Superior temporal gyrus (tissue), 1 donor: ENCODE measurements around the gene RNF152.
"Not testable (repeated sequence)": the region's sequence is repeated elsewhere in the genome, so short reads cannot be mapped to it uniquely, and the experiment has no call there.

ENCODE experiments used
- DNase-seq: peaks from one replicate; pipeline ENCODE4 v3.0.0-alpha.2; 2016; ENCODE audit errors: extremely low spot score

Gene RNF152

DNA sequence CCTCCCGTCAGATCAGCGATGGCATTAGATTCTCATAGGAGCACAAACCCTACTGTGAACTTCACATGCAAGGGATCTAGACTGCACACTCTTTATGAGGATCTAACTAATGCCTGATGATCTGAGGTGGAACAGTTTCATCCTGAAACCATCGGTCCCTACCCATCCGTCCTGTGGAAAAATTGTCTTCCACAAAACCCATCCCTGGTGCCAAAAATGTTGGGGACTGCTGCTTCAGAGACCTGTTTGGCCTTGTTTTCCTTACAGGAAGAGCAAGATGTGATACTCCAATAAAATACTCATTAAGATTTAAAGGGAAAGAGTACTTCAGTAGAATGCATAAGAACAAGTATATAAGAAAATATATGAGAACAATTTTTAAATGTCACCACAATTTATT lies 71.1 kb downstream of the RNF152 start:
- no peak for DNase-seq

DNA sequence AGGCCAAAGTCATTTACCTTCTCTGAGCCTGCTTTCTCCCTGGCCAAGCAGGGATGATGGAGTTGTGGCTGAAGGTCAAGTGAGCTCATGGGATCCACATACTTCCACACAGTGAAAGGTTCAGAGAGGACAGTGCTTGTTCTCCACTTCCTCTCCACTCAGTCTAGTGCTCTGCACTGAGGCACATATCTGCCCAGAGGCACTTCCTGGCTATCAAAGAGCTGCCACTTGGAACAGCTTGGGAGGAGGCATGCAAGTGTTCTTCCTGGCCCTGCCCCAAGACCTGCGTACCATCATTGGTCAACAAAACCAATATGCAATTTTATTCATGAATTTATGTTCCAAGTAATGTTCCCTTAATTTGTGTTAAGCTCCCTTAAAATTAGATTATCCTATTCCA lies 71.9 kb downstream of the RNF152 start:
- DNase-seq = no peak

GRCh38 chr18:61817086-61817485 lies 75.7 kb downstream of the RNF152 start:
- DNase-seq = no peak

- DNase-seq = no peak
Observed at GRCh38 chr18:61815885-61816470, 76.8 kb downstream of the RNF152 start.

DNA sequence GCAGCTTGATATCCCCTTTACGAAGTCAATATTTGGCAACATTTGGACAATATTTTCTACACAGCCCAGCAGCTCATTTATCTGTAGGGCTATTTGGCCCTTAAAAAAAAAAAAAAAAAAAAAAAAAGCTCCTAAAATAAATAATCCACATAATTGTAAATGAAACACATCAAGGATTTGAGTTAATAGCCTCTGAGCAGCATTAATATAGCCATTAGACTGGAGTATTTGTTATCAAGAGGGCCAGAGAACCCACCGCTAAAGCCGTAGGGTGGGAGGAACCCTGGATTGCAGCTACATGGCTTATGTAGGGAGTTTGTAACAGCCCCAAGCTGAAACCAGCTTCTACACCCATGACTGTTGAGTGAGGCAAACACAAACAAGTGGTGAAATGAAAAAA lies 84.5 kb downstream of the RNF152 start:
- no peak for DNase-seq

DNA sequence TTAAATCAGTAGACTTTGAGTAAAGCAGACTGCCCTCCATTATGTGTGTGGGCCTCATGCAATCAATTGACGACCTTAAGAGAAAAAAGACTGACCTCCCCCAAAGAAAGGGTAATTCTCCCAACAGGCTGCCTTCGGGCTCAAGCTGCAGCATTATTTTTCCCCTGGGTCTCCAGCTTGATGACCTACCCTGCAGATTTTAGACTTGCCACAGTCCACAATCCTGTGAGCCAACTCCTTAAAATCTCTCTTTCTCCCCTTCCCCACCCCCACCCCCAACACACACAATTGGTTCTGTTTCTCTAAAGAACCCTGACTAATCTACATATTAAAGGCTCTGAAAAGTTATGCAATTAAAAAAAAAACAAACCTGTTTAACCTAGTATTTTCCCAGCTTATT lies 89.4 kb downstream of the RNF152 start:
- no peak for DNase-seq

DNA sequence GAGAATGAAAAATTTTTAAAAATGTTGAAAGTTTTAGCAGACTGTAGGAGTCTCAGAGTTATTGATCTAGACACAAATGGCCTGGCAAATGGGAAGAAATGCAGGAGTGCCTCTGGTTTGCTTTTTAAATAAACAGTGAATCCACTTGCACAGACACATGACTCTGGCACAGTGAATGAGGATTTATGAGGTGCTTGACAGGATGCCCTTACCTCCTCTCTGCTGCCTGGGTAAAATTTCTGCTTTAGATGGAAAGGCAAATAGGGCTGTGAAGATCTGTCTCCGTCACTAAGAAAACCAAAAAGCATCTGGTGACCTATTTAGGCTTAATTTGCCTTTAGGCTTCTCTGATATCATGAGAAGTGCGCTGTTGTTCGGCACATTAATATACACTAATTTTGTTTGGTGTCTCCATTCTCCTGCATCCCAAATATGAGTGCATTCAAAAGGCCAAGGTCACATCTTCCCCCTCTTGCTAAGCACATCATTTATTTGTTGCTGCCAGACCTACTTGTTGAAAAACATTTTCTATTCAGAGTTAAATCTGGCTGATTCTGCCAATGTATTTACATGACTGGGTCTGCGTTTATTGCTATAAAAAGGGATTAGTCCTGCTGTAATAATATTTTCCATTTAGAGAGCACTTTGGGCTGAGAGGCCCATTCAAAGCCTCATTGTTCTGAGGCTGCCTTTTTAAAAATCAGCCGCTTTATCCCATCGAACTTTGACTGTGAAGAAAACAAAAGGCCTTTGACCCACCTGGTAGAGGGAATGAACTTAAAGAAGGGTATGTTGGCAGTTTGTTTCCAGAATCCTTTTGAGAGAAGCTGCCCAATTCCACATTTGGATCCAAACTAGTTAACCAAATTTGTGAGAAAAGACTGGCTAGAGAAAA lies 94.9 kb downstream of the RNF152 start:
- no peak for DNase-seq

DNA sequence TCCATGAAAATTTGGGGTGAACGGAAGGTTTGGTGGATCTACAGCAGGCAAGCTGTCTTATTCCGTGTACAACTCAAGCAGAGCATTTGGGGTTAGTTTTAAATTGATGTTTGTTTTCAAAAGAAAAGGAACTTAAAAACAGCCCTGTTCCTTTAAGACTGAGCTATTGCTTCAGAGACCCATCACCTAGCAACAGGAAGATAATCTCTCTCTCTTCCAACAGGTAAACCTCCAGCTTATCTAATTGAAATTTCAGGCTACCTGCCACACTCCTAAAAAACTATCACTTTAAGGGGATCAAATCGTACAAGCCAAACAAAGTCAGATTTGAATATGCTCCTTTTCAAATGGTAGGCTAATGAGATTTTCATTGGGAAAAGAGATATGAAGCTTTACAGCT lies 101.8 kb downstream of the RNF152 start:
- no peak for DNase-seq

GRCh38 chr18:61787011-61787670 lies 105.7 kb downstream of the RNF152 start:
- not testable (repeated sequence) for DNase-seq

GRCh38 chr18:61785588-61785987 lies 107.2 kb downstream of the RNF152 start:
- no peak for DNase-seq

- DNase-seq = no peak
Observed at GRCh38 chr18:61784834-61785233, 108.0 kb downstream of the RNF152 start.

GRCh38 chr18:61782545-61782944 lies 110.3 kb downstream of the RNF152 start:
- DNase-seq = no peak

- DNase-seq = not testable (repeated sequence)
Observed at GRCh38 chr18:61776201-61776600, 116.6 kb downstream of the RNF152 start.

GRCh38 chr18:61774846-61775245 lies 118.0 kb downstream of the RNF152 start:
- no peak for DNase-seq

- no peak for DNase-seq
Observed at GRCh38 chr18:61772293-61772848, 120.4 kb downstream of the RNF152 start.

- no peak for DNase-seq
Observed at GRCh38 chr18:61771861-61772260, 120.9 kb downstream of the RNF152 start.

DNA sequence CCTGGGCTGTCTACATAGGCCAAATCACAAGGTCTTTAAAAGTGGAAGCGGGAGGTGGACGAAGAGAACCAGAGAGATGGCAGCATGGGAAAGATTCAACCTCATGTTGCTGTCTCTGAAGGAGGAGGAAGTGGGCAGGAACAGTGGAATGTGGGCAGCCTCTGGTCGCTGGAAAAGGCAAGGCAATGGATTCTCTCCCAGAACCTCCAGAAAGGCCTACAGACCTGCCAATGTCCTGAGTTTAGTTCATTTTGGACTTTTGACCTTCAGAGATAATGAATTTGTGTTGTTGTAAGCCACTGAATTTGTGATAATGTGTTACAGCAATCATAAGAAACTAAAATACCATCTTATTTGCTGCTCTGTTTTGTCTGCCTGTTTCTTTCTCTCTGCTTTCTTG lies 122.5 kb downstream of the RNF152 start:
- DNase-seq = no peak

GRCh38 chr18:61766266-61766884 lies 126.4 kb downstream of the RNF152 start:
- DNase-seq = no peak

GRCh38 chr18:61765097-61765496 lies 127.7 kb downstream of the RNF152 start:
- no peak for DNase-seq

DNA sequence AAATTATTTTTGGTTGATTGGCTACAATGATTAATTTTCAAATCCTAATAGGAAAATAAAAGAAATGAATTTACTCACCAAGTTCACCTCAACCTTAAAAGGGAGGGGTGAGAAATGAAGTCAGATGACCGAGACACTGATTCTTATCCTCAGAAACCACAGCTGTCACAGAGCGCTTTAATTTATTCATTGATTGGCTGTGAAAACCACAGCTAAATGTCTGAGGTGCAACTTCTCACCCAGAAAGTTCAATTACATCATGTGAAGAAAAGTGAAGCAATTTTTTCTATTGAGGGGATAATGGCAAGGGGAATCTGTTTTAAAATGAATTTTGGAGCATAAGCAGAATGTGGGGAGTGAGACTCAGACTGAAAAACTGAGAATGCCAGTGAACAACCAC lies 128.4 kb downstream of the RNF152 start:
- no peak for DNase-seq

GRCh38 chr18:61761875-61762274 lies 130.9 kb downstream of the RNF152 start:
- no peak for DNase-seq
